PFSK-1 (cell line): ENCODE data around the gene CYP2R1.

ENCODE experiments used
- FOXP2 ChIP-seq: optimal IDR thresholded peaks from 2 replicates; pipeline ENCODE3; 2011; ENCODE audit warnings: borderline replicate concordance, control low read depth, inconsistent platforms; ENCODE audit not compliant: insufficient read depth; ENCODE audit errors: extremely low read length, extremely low read depth
- POLR2AphosphoS5 ChIP-seq: IDR thresholded peaks from 2 replicates; pipeline ENCODE4 v1.6.1; 2012; ENCODE audit warnings: low read depth, mild to moderate bottlenecking, control low read depth, low read length, moderate library complexity
- TF ChIP-seq, protein P1 (sequence below), 2 experiments: IDR thresholded peaks; 2 replicates each; pipeline versions ENCODE4 v1.6.1 to v1.8.0; 2011 to 2012; ENCODE audit warnings: low read depth in 2 of 2, low read length in 2 of 2, control low read depth in 1 of 2, inconsistent platforms in 1 of 2, mild to moderate bottlenecking in 1 of 2, moderate library complexity in 1 of 2; ENCODE audit not compliant: insufficient read depth in 1 of 2

DNA sequence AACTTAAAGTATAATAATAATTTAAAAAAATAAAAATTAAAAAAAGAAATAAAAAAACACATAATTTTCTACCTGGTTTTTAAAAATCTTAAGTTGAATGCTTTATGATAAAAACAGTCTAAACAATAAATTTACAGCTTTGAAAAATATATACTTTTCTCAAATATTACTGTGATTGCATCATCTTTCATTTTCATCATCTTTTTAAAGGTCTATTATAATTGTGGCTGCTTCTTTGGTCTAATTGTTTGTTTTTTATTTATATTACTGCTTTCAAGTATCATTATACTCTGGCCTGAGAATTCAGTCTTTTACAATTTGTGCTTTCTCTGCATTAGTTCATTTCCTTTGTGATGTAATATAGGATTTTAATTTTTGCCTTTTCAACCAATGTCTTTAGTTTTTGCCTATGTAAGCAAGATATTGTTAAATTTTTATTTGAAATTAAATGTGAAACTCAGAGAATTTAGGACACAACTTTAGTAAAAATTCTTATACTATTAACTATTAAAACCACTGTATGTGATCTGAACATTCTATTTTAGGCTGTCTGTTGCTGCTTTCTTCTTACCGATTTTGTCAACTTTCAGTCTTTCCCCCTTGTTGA lies 7.3 kb downstream of the CYP2R1 start:
- TF ChIP-seq FOXP2 (no peak), POLR2AphosphoS5 (no peak)
- TF ChIP-seq, protein P1, sequence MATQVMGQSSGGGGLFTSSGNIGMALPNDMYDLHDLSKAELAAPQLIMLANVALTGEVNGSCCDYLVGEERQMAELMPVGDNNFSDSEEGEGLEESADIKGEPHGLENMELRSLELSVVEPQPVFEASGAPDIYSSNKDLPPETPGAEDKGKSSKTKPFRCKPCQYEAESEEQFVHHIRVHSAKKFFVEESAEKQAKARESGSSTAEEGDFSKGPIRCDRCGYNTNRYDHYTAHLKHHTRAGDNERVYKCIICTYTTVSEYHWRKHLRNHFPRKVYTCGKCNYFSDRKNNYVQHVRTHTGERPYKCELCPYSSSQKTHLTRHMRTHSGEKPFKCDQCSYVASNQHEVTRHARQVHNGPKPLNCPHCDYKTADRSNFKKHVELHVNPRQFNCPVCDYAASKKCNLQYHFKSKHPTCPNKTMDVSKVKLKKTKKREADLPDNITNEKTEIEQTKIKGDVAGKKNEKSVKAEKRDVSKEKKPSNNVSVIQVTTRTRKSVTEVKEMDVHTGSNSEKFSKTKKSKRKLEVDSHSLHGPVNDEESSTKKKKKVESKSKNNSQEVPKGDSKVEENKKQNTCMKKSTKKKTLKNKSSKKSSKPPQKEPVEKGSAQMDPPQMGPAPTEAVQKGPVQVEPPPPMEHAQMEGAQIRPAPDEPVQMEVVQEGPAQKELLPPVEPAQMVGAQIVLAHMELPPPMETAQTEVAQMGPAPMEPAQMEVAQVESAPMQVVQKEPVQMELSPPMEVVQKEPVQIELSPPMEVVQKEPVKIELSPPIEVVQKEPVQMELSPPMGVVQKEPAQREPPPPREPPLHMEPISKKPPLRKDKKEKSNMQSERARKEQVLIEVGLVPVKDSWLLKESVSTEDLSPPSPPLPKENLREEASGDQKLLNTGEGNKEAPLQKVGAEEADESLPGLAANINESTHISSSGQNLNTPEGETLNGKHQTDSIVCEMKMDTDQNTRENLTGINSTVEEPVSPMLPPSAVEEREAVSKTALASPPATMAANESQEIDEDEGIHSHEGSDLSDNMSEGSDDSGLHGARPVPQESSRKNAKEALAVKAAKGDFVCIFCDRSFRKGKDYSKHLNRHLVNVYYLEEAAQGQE (IDR thresholded peaks at IDR 0.05; ENCODE audit: insufficient read depth in 1 of 2, low read depth in 2 of 2, low read length in 2 of 2) = no peak
